Endothelial cell of umbilical vein (primary cell): ENCODE results near the gene ERCC1. TPM values are rescaled to one million over a fixed set of nuclear protein-coding genes. Genes with fewer than 3 reads are reported as not detected.
"Not testable (repeated sequence)": the region's sequence is repeated elsewhere in the genome, so short reads cannot be mapped to it uniquely, and the experiment has no call there.

ENCODE experiments used
- BruUV-seq: library from RNA; stranded (reverse); fragments of 400-500 nt; replicated peaks from 2 replicates; lab custom pipeline; 2021; lab: Mats Ljungman, UMichigan
- CTCF ChIA-PET: fragments of 300-600, 350-600 bp; sonication (Branson Sonifier 250); formaldehyde crosslinking; loops from one replicate; lab custom pipeline; 2021; ENCODE audit warnings: antibody characterized with exemption, inconsistent platforms; lab: Charles Lee
- POLR2A ChIA-PET: fragments of 300-600, 350-600 bp; sonication (Branson Sonifier 250); formaldehyde crosslinking; loops from one replicate; lab custom pipeline; 2021; ENCODE audit warnings: antibody characterized with exemption, inconsistent platforms; lab: Charles Lee
- DNase-seq: peaks from one replicate; pipeline ENCODE4 v3.0.0-alpha.2; 2011; ENCODE audit warnings: low read depth, low spot score
- FAIRE-seq: peaks from 2 replicates; lab custom pipeline; 2011; peaks lifted over from hg19 to GRCh38; lab: Jason Lieb, UNC
- H2AFZ ChIP-seq: 2 replicates; pipeline ENCODE4 v1.6.0; 2012; ENCODE audit warnings: low read depth, low read length, control low read depth, inconsistent platforms
- H3K27ac ChIP-seq: 2 replicates; pipeline ENCODE4 v1.5.1; 2011; ENCODE audit warnings: low read depth, mild to moderate bottlenecking, control low read depth, low read length, moderate library complexity; ENCODE audit not compliant: insufficient read depth
- H3K27me3 ChIP-seq, 2 experiments: 2 replicates each; pipeline versions ENCODE4 v1.6.0 to v1.6.1; 2011; ENCODE audit warnings: low read length in 2 of 2, mixed read lengths in 1 of 2; ENCODE audit not compliant: control insufficient read depth in 2 of 2, insufficient read depth in 2 of 2
- H3K36me3 ChIP-seq, 2 experiments: 2 replicates in 1 of 2; 3 replicates in 1 of 2; pipeline ENCODE4 v1.5.1; 2011; ENCODE audit warnings: low read length in 2 of 2, mild to moderate bottlenecking in 1 of 2, moderate library complexity in 1 of 2; ENCODE audit not compliant: control insufficient read depth in 2 of 2, insufficient read depth in 2 of 2; ENCODE audit errors: extremely low read depth in 1 of 2
- H3K4me1 ChIP-seq: 3 replicates; pipeline ENCODE4 v1.5.1; 2011; ENCODE audit warnings: mild to moderate bottlenecking, low read length; ENCODE audit not compliant: control insufficient read depth, insufficient read depth; ENCODE audit errors: extremely low read depth
- H3K4me2 ChIP-seq: 2 replicates; pipeline ENCODE4 v1.6.1; 2011; ENCODE audit warnings: low read length, control low read depth, mixed read lengths; ENCODE audit not compliant: insufficient read depth
- H3K4me3 ChIP-seq, 3 experiments: fragments of 200-600 bp in 1 of 3; sonication (generic), shearing (Covaris generic) in 1 of 3; replicated peaks in 1 of 3; 2 replicates each; pipeline ENCODE4 v1.5.1; 2011 to 2016; ENCODE audit warnings: control low read depth in 3 of 3, low read length in 3 of 3, mild to moderate bottlenecking in 2 of 3, inconsistent platforms in 1 of 3, low read depth in 1 of 3, moderate library complexity in 1 of 3; ENCODE audit not compliant: insufficient read depth in 1 of 3
- H3K79me2 ChIP-seq: 2 replicates; pipeline ENCODE4 v1.6.0; 2012; ENCODE audit warnings: low read length, inconsistent platforms; ENCODE audit not compliant: control insufficient read depth, insufficient read depth
- H3K9ac ChIP-seq: replicated peaks from 2 replicates; pipeline ENCODE3; 2011; ENCODE audit warnings: low read length, control low read depth; ENCODE audit not compliant: insufficient read depth; ENCODE audit errors: extremely low read depth
- H3K9me1 ChIP-seq: replicated peaks from 3 replicates; pipeline ENCODE4 v1.6.0; 2011; ENCODE audit warnings: mild to moderate bottlenecking, low read length; ENCODE audit not compliant: control insufficient read depth, insufficient read depth; ENCODE audit errors: extremely low read depth
- H3K9me3 ChIP-seq: replicated peaks from 2 replicates; pipeline ENCODE4 v1.5.1; 2012; ENCODE audit warnings: low read length, inconsistent platforms; ENCODE audit not compliant: control insufficient read depth, insufficient read depth
- H4K20me1 ChIP-seq: replicated peaks from 2 replicates; pipeline ENCODE3; 2011; ENCODE audit warnings: mild to moderate bottlenecking, low read length; ENCODE audit not compliant: control insufficient read depth, insufficient read depth; ENCODE audit errors: extremely low read depth
- POLR2A ChIP-seq: IDR thresholded peaks from 2 replicates; pipeline ENCODE4 v1.6.1; 2012; ENCODE audit warnings: low read depth, mild to moderate bottlenecking, control low read depth, low read length
- POLR2AphosphoS5 ChIP-seq: IDR thresholded peaks from 2 replicates; pipeline ENCODE4 v1.6.1; 2012; ENCODE audit warnings: low read depth, mild to moderate bottlenecking, control low read depth, low read length, moderate library complexity; ENCODE audit not compliant: insufficient read depth
- dilution Hi-C: fragments of 300-500 bp; cut with MboI; formaldehyde crosslinking; loops from one replicate; pipeline ENCODE4 v1.15.0; 2019; ENCODE audit warnings: low sequenced_read_pairs; ENCODE audit not compliant: extremely low pct_ligation_motif_present
- intact Hi-C: fragments of 100-400 bp; cut with micrococcal nuclease; formaldehyde crosslinking; loops from one replicate; pipeline ENCODE4 v1.10.0; 2022
- polyA plus RNA-seq, 4 experiments: library from polyadenylated mRNA; depleted of rRNA in 3 of 4; stranded (reverse) in 3 of 4; unstranded in 1 of 4; fragments of >200 nt; gene quantifications; 2 replicates each; pipeline versions ENCODE4 v1.2.1 to v1.2.3, GENCODE V29; 2011 to 2012; ENCODE audit warnings: missing spikeins in 1 of 4
- total RNA-seq: library from RNA; stranded (reverse); gene quantifications from 2 replicates; pipeline ENCODE4 v1.2.3, GENCODE V29; 2021
- TF ChIP-seq, protein P1 (sequence below): IDR thresholded peaks from 2 replicates; pipeline ENCODE4 v1.6.1; 2011; ENCODE audit not compliant: insufficient read depth, insufficient read length

The ERCC1 gene
- total and polyA plus RNA-seq, 2 donors (not counting 3 experiments of a cell fraction or from before 2014, with no cell fraction given) = 81.8 to 126 TPM

DNA sequence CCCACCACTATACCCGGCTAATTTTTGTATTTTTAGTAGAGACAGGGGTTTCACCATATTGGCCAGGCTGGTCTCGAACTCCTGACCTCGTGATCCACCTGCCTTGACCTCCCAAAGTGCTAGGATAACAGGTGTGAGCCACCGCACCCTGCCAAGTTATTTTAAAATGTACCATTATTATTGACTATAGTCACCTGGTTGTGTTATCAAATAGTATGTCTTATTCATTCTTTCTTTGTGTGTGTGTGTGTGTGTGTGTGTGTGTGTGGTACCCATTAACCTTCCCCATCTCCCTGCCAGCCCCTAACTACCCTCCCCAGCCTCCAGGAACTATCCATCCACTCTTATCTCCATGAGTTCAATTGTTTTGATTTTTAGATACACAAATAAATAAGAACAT, 13.4 kb downstream of the ERCC1 start:
- H3K4me1 ChIP-seq, H3K9ac ChIP-seq, DNase-seq, H2AFZ ChIP-seq, intact Hi-C loops, H3K9me1 ChIP-seq, H3K9me3 ChIP-seq, H3K27ac ChIP-seq, POLR2A ChIA-PET, FAIRE-seq, H3K4me3 ChIP-seq, CTCF ChIA-PET, dilution Hi-C loops, H4K20me1 ChIP-seq, H3K4me2 ChIP-seq, H3K27me3 ChIP-seq: not testable (repeated sequence)
- Histone ChIP-seq H3K79me2 (peaks cover 24% of the 10 kb centered on the region), H3K36me3 (peaks cover 3 to 12% of the 10 kb centered on the region in 2 experiments)
- BruUV-seq = TSS peak; percentile 3

DNA sequence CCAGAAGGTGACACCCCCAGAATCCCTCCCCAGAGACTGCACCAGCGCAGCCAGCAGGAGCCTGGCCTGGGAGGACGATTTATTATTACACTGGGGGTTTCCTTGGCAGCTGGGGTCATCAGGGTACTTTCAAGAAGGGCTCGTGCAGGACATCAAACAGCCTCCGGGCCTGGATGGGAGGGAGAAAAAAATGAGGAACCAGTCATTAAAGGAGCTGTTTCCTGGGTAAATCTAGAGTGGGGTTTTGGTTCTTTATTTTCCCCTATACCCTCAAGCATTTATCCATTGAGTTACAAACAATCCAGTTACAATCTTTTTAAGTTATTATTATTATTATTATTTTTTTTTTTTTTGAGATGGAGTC, 14.2 kb downstream of the ERCC1 start:
- intact Hi-C loops = no loop called here
- dilution Hi-C loops = no loop called here
- ChIA-PET POLR2A (no interaction called here), CTCF (interaction anchor here (0.8 kb wide), 1 partner anchor 30 kb away, joined by 3 read pairs; no protein-coding TSS in a partner anchor)
- no peaks in the 10 kb centered on the region for H3K9me3 ChIP-seq
- H3K9me1 ChIP-seq = no peaks in the 10 kb centered on the region
- H4K20me1 ChIP-seq = no peaks in the 10 kb centered on the region
- H3K36me3 ChIP-seq = peaks cover 2 to 11% of the 10 kb centered on the region in 2 experiments
- H3K4me2 ChIP-seq = no peak overlapping the region
- H3K27ac ChIP-seq = no peak overlapping the region
- TF ChIP-seq, protein P1, sequence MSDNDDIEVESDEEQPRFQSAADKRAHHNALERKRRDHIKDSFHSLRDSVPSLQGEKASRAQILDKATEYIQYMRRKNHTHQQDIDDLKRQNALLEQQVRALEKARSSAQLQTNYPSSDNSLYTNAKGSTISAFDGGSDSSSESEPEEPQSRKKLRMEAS = no peak
- TF ChIP-seq POLR2AphosphoS5 = peak; percentile 26
- TF ChIP-seq POLR2A = peak; percentile 49
- no peak overlapping the region for H2AFZ ChIP-seq
- no peak overlapping the region for H3K9ac ChIP-seq
- no peaks in the 10 kb centered on the region for H3K27me3 ChIP-seq
- no peak for FAIRE-seq
- H3K4me1 ChIP-seq = peaks cover 6% of the 10 kb centered on the region
- H3K79me2 ChIP-seq = peaks cover 28% of the 10 kb centered on the region
- no peak for DNase-seq
- no TSS peak for BruUV-seq
- no peak overlapping the region for H3K4me3 ChIP-seq
